Thyroid gland (tissue), 4 donors: ENCODE data around the gene PTPRN2.

Experiments
- POLR2A ChIP-seq, 2 donors: fragments of 450-650 bp; IDR thresholded peaks; one replicate each; pipeline ENCODE4 v1.6.1; 2017; ENCODE audit warnings: antibody characterized with exemption in 2 of 2, mild to moderate bottlenecking in 2 of 2, moderate library complexity in 1 of 2
- TF ChIP-seq, protein P1 (sequence below), 6 experiments: fragments of 200-600 bp in 3 of 6; fragments of 450-650 bp in 3 of 6; sonication (generic) in 3 of 6; IDR thresholded peaks; one replicate each; pipeline ENCODE4 v1.5.1; 2016 to 2019; ENCODE audit warnings: antibody characterized with exemption in 6 of 6, mild to moderate bottlenecking in 2 of 6, inconsistent platforms in 1 of 6, moderate library complexity in 1 of 6

DNA sequence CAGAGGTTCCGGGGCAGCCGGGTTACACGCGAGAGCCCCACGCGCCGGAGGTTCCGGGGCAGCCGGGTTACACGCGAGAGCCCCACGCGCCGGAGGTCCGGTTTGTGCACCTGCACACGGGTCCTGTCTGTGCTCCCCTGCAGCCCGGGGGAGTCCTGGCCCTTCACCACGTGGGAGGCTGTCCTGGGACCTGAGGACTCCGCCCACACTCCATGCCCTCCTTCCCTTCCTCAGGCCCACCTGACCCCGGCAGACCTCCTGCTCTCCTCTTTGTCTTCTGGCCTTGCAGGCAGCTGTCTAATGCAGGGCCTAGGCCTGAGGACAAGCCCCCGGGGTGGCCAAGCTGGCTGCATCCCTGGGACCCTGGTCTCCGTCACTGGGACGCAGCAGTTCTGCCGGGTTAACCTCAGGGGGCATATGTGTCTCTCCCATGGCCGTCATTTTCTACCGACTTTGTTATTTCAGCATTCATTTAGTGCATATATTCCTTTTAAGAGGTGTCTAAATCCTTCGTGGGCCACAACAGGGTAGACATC lies 876.2 kb downstream of the PTPRN2 start:
- TF ChIP-seq, protein P1, sequence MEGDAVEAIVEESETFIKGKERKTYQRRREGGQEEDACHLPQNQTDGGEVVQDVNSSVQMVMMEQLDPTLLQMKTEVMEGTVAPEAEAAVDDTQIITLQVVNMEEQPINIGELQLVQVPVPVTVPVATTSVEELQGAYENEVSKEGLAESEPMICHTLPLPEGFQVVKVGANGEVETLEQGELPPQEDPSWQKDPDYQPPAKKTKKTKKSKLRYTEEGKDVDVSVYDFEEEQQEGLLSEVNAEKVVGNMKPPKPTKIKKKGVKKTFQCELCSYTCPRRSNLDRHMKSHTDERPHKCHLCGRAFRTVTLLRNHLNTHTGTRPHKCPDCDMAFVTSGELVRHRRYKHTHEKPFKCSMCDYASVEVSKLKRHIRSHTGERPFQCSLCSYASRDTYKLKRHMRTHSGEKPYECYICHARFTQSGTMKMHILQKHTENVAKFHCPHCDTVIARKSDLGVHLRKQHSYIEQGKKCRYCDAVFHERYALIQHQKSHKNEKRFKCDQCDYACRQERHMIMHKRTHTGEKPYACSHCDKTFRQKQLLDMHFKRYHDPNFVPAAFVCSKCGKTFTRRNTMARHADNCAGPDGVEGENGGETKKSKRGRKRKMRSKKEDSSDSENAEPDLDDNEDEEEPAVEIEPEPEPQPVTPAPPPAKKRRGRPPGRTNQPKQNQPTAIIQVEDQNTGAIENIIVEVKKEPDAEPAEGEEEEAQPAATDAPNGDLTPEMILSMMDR (IDR thresholded peaks at IDR 0.05), result no peak
- TF ChIP-seq POLR2A (IDR thresholded peaks at IDR 0.05), result no peak
